Stimulated activated naive B cell treated with anti-CD40 and anti-IgM and Interleukin-4, amounts not matched to agents 10 μg/mL and 1 μg/mL and 100 μg/mL, for 72 hours (primary cell): ENCODE data around the gene RAD51B.
A peak's percentile ranks its signal among the peaks of the same experiment; 100 is the strongest.
"Not testable (repeated sequence)": the region's sequence is repeated elsewhere in the genome, so short reads cannot be mapped to it uniquely, and the experiment has no call there.

Experiments
- ATAC-seq, 2 donors: fragments of 150-1000 bp; cut with Tn5 transposase; replicated peaks; 2 replicates each; pipeline ENCODE4 v1.10.0; 2021; ENCODE audit warnings: moderate library complexity in 1 of 2
- DNase-seq: peaks from one replicate; pipeline ENCODE4 v3.0.0; 2021
- H3K27ac Mint-ChIP-seq: one replicate; pipeline ENCODE4 v1.8.0; 2022; ENCODE audit warnings: mild to moderate bottlenecking, mixed read lengths
- H3K27me3 Mint-ChIP-seq, 2 donors: one replicate each; pipeline ENCODE4 v1.8.0; 2022; ENCODE audit warnings: mixed read lengths in 2 of 2
- H3K36me3 Mint-ChIP-seq, 2 donors: one replicate each; pipeline ENCODE4 v1.8.0; 2022; ENCODE audit warnings: mixed read lengths in 2 of 2, mild to moderate bottlenecking in 1 of 2
- H3K4me1 Mint-ChIP-seq, 2 donors: one replicate each; pipeline ENCODE4 v1.8.0; 2022; ENCODE audit warnings: mixed read lengths in 2 of 2, mild to moderate bottlenecking in 1 of 2
- H3K4me3 Mint-ChIP-seq, 2 donors: one replicate each; pipeline ENCODE4 v1.8.0; 2022; ENCODE audit warnings: mild to moderate bottlenecking in 2 of 2, mixed read lengths in 2 of 2, moderate library complexity in 1 of 2
- H3K9me3 Mint-ChIP-seq, 2 donors: one replicate each; pipeline ENCODE4 v1.8.0; 2022; ENCODE audit warnings: mixed read lengths in 2 of 2, mild to moderate bottlenecking in 1 of 2

Gene RAD51B

GRCh38 chr14:68297876-68298468, 478.4 kb downstream of the RAD51B start:
- Mint-ChIP-seq H3K27ac (peak overlapping the region; percentile 33), H3K4me1 (peaks cover 41 to 53% of the 10 kb centered on the region in 2 donors), H3K4me3 (no peak overlapping the region), H3K27me3 (no peaks in the 10 kb centered on the region), H3K9me3 (peaks cover 5 to 9% of the 10 kb centered on the region in 2 donors), H3K36me3 (peaks cover 13 to 35% of the 10 kb centered on the region in 2 donors)
- DNase-seq, result no peak
- no peak for ATAC-seq

- no peak for DNase-seq
- Mint-ChIP-seq H3K4me1 (peaks cover 27 to 41% of the 10 kb centered on the region in 2 donors), H3K27ac (no peak overlapping the region), H3K9me3 (peaks cover 7 to 11% of the 10 kb centered on the region in 2 donors), H3K36me3 (peaks cover 14 to 34% of the 10 kb centered on the region in 2 donors), H3K4me3 (no peak overlapping the region), H3K27me3 (no peaks in the 10 kb centered on the region)
- no peak for ATAC-seq
These were observed 481.0 kb downstream of the RAD51B start for GRCh38 chr14:68300608-68301007.

GRCh38 chr14:68301219-68301618, 481.6 kb downstream of the RAD51B start:
- H3K4me1 Mint-ChIP-seq, result peaks cover 25 to 41% of the 10 kb centered on the region in 2 donors
- H3K4me3 Mint-ChIP-seq, result no peak overlapping the region
- H3K27ac Mint-ChIP-seq, result no peak overlapping the region
- no peaks in the 10 kb centered on the region for H3K27me3 Mint-ChIP-seq
- H3K9me3 Mint-ChIP-seq, result peaks cover 7 to 11% of the 10 kb centered on the region in 2 donors
- H3K36me3 Mint-ChIP-seq, result peaks cover 14 to 32% of the 10 kb centered on the region in 2 donors
- ATAC-seq (no peak), DNase-seq (no peak)

- not testable (repeated sequence) for ATAC-seq, DNase-seq, H3K4me3 Mint-ChIP-seq, H3K27me3 Mint-ChIP-seq, H3K27ac Mint-ChIP-seq
- H3K9me3 Mint-ChIP-seq, result peaks cover 7 to 12% of the 10 kb centered on the region in 2 donors
- H3K4me1 Mint-ChIP-seq, result peaks cover 26 to 53% of the 10 kb centered on the region in 2 donors
- peaks cover 15 to 32% of the 10 kb centered on the region in 2 donors for H3K36me3 Mint-ChIP-seq
These were observed 483.4 kb downstream of the RAD51B start for GRCh38 chr14:68302938-68303337.

- H3K27ac Mint-ChIP-seq, result peak overlapping the region; percentile 80
- no peak for ATAC-seq
These were observed 486.2 kb downstream of the RAD51B start for GRCh38 chr14:68305738-68306137.

GRCh38 chr14:68306265-68306933, 486.8 kb downstream of the RAD51B start:
- ATAC-seq (peak; percentile 77 to 88), DNase-seq (no peak)
- Mint-ChIP-seq H3K36me3 (peaks cover 11 to 26% of the 10 kb centered on the region in 2 donors), H3K9me3 (peaks cover 7 to 9% of the 10 kb centered on the region in 2 donors), H3K4me3 (peak overlapping the region; percentile 1 to 15), H3K27me3 (no peaks in the 10 kb centered on the region), H3K4me1 (peaks cover 33 to 66% of the 10 kb centered on the region in 2 donors), H3K27ac (peak overlapping the region; percentile 11)

More at GRCh38 chr14:68305738-68306137, 486.2 kb downstream of the RAD51B start:
- Mint-ChIP-seq H3K9me3 (peaks cover 7 to 9% of the 10 kb centered on the region in 2 donors), H3K4me3 (no peak overlapping the region), H3K36me3 (peaks cover 11 to 30% of the 10 kb centered on the region in 2 donors), H3K27me3 (no peaks in the 10 kb centered on the region), H3K4me1 (peaks cover 31 to 67% of the 10 kb centered on the region in 2 donors)
- DNase-seq, result no peak

GRCh38 chr14:68306934-68307789, 487.6 kb downstream of the RAD51B start:
- no peak overlapping the region for H3K4me3 Mint-ChIP-seq

GRCh38 chr14:68307790-68308168, 488.2 kb downstream of the RAD51B start:
- H3K27ac Mint-ChIP-seq, result no peak overlapping the region
- H3K27me3 Mint-ChIP-seq, result no peaks in the 10 kb centered on the region
- H3K36me3 Mint-ChIP-seq, result peaks cover 5 to 22% of the 10 kb centered on the region in 2 donors
- H3K4me1 Mint-ChIP-seq, result peaks cover 41 to 76% of the 10 kb centered on the region in 2 donors
- no peak overlapping the region for H3K4me3 Mint-ChIP-seq
- peaks cover 3 to 5% of the 10 kb centered on the region in 2 donors for H3K9me3 Mint-ChIP-seq
- ATAC-seq (no peak), DNase-seq (no peak)

More at GRCh38 chr14:68306934-68307789, 487.6 kb downstream of the RAD51B start:
- H3K36me3 Mint-ChIP-seq, result peaks cover 9 to 23% of the 10 kb centered on the region in 2 donors
- DNase-seq, result no peak
- H3K4me1 Mint-ChIP-seq, result peaks cover 37 to 70% of the 10 kb centered on the region in 2 donors
- H3K27ac Mint-ChIP-seq, result peak overlapping the region; percentile 11
- H3K9me3 Mint-ChIP-seq, result peaks cover 6 to 8% of the 10 kb centered on the region in 2 donors
- ATAC-seq, result no peak
- H3K27me3 Mint-ChIP-seq, result no peaks in the 10 kb centered on the region

GRCh38 chr14:68308726-68309520, 489.3 kb downstream of the RAD51B start:
- H3K4me1 Mint-ChIP-seq, result peaks cover 49 to 87% of the 10 kb centered on the region in 2 donors
- ATAC-seq, result peak; percentile 28 to 35

GRCh38 chr14:68309616-68310015, 490.0 kb downstream of the RAD51B start:
- peaks cover 2 to 21% of the 10 kb centered on the region in 2 donors for H3K36me3 Mint-ChIP-seq
- peaks cover 52 to 90% of the 10 kb centered on the region in 2 donors for H3K4me1 Mint-ChIP-seq
- DNase-seq, result no peak
- peak overlapping the region; percentile 78 for H3K27ac Mint-ChIP-seq
- H3K27me3 Mint-ChIP-seq, result no peaks in the 10 kb centered on the region
- peaks cover 0 to 2% of the 10 kb centered on the region in 2 donors for H3K9me3 Mint-ChIP-seq
- H3K4me3 Mint-ChIP-seq, result no peak overlapping the region
- ATAC-seq, result no peak

More at GRCh38 chr14:68308726-68309520, 489.3 kb downstream of the RAD51B start:
- H3K4me3 Mint-ChIP-seq, result peak overlapping the region; percentile 5 to 66
- DNase-seq, result no peak
- peaks cover 0 to 2% of the 10 kb centered on the region in 2 donors for H3K9me3 Mint-ChIP-seq
- no peaks in the 10 kb centered on the region for H3K27me3 Mint-ChIP-seq
- peaks cover 2 to 18% of the 10 kb centered on the region in 2 donors for H3K36me3 Mint-ChIP-seq
- peak overlapping the region; percentile 91 for H3K27ac Mint-ChIP-seq

- no peaks in the 10 kb centered on the region for H3K27me3 Mint-ChIP-seq
- peak overlapping the region; percentile 94 for H3K27ac Mint-ChIP-seq
- no peak for DNase-seq
- no peak for ATAC-seq
- peaks cover 4 to 23% of the 10 kb centered on the region in 2 donors for H3K36me3 Mint-ChIP-seq
- H3K4me1 Mint-ChIP-seq, result peaks cover 51 to 86% of the 10 kb centered on the region in 2 donors
- H3K9me3 Mint-ChIP-seq, result peaks cover 0 to under 1% of the 10 kb centered on the region in 2 donors
- peak overlapping the region; percentile 57 to 70 for H3K4me3 Mint-ChIP-seq
These were observed 492.7 kb downstream of the RAD51B start for GRCh38 chr14:68312300-68312699.

GRCh38 chr14:68312884-68313610, 493.5 kb downstream of the RAD51B start:
- H3K4me3 Mint-ChIP-seq, result peak overlapping the region; percentile 57 to 70
- H3K4me1 Mint-ChIP-seq, result peaks cover 56 to 86% of the 10 kb centered on the region in 2 donors
- H3K36me3 Mint-ChIP-seq, result peaks cover 7 to 26% of the 10 kb centered on the region in 2 donors
- no peaks in the 10 kb centered on the region for H3K27me3 Mint-ChIP-seq
- H3K27ac Mint-ChIP-seq, result peak overlapping the region; percentile 96
- H3K9me3 Mint-ChIP-seq, result peaks cover 2 to 5% of the 10 kb centered on the region in 2 donors
- peak; percentile 74 for DNase-seq
- peak; percentile 92 to 93 for ATAC-seq

- peak overlapping the region in 1 of 2 donors; percentile 56 for H3K4me3 Mint-ChIP-seq
- peaks cover 7 to 23% of the 10 kb centered on the region in 2 donors for H3K36me3 Mint-ChIP-seq
- no peaks in the 10 kb centered on the region for H3K27me3 Mint-ChIP-seq
- peaks cover 4 to 9% of the 10 kb centered on the region in 2 donors for H3K9me3 Mint-ChIP-seq
- DNase-seq, result peak; percentile 36
- peak; percentile 52 to 67 for ATAC-seq
- H3K27ac Mint-ChIP-seq, result peak overlapping the region; percentile 96
- H3K4me1 Mint-ChIP-seq, result peaks cover 49 to 87% of the 10 kb centered on the region in 2 donors
These were observed 495.1 kb downstream of the RAD51B start for GRCh38 chr14:68314642-68315041.
